ENCODE results near the gene ZFYVE9. TPM values are rescaled to one million over a fixed set of nuclear protein-coding genes. Genes with fewer than 3 reads are reported as not detected.

ZFYVE9 gene
- total and polyA plus RNA-seq, 3 donors from 2014 or later = 31.5 to 51.3 (median 32.5) TPM

- no peaks in the 10 kb centered on the region for H3K36me3 ChIP-seq (ENCODE audit: low read depth, missing control alignments)
- no peak overlapping the region for H3K4me3 ChIP-seq
- H3K27me3 ChIP-seq = no peaks in the 10 kb centered on the region
- no peaks in the 10 kb centered on the region for H3K9me3 ChIP-seq
- WGBS, 2 donors = 85 to 89% methylated on average over 2 of the region's 2 CpGs
- TF ChIP-seq POLR2A (IDR thresholded peaks at IDR 0.05) (no peak), CTCF (IDR thresholded peaks at IDR 0.05) (no peak)
- no peak for DNase-seq
- intact Hi-C loops (cut with DNase I; ENCODE audit: low total_unique reads) = no loop called here
- H3K4me1 ChIP-seq = no peaks in the 10 kb centered on the region
- H3K27ac ChIP-seq = no peak overlapping the region
These were observed 139.6 kb downstream of the ZFYVE9 start for GRCh38 chr1:52281518-52281917.

- no peak for TF ChIP-seq CTCF (IDR thresholded peaks at IDR 0.05)
- TF ChIP-seq POLR2A (IDR thresholded peaks at IDR 0.05) = no peak
- Histone ChIP-seq H3K9me3 (no peaks in the 10 kb centered on the region), H3K36me3 (ENCODE audit: low read depth, missing control alignments) (no peaks in the 10 kb centered on the region), H3K4me3 (no peak overlapping the region), H3K27ac (no peak overlapping the region), H3K4me1 (no peaks in the 10 kb centered on the region), H3K27me3 (no peaks in the 10 kb centered on the region)
- DNase-seq = no peak
- 96 to 97% methylated on average over 3 of the region's 3 CpGs for WGBS, 2 donors
- intact Hi-C loops (cut with DNase I; ENCODE audit: low total_unique reads) = no loop called here
These were observed 146.4 kb downstream of the ZFYVE9 start for GRCh38 chr1:52288286-52288685.

- WGBS, 2 donors = 92 to 93% methylated on average over 1 of the region's 1 CpG
These were observed 152.7 kb downstream of the ZFYVE9 start for GRCh38 chr1:52294580-52294979.

GRCh38 chr1:52296345-52296744 lies 154.5 kb downstream of the ZFYVE9 start:
- DNase-seq = no peak

More at GRCh38 chr1:52294580-52294979, 152.7 kb downstream of the ZFYVE9 start:
- TF ChIP-seq POLR2A (IDR thresholded peaks at IDR 0.05) (no peak), CTCF (IDR thresholded peaks at IDR 0.05) (no peak)
- H3K4me1 ChIP-seq = no peaks in the 10 kb centered on the region
- no peak for DNase-seq
- H3K36me3 ChIP-seq (ENCODE audit: low read depth, missing control alignments) = no peaks in the 10 kb centered on the region
- no peak overlapping the region for H3K27ac ChIP-seq
- no peaks in the 10 kb centered on the region for H3K9me3 ChIP-seq
- no peaks in the 10 kb centered on the region for H3K27me3 ChIP-seq
- H3K4me3 ChIP-seq = no peak overlapping the region
- intact Hi-C loops (cut with DNase I; ENCODE audit: low total_unique reads) = loop anchor here (10.0 kb wide), 1 partner anchor 150 kb away; the partner anchor contains the start of gene ZFYVE9

More at GRCh38 chr1:52296345-52296744, 154.5 kb downstream of the ZFYVE9 start:
- intact Hi-C loops (cut with DNase I; ENCODE audit: low total_unique reads) = loop anchor here (10.0 kb wide), 1 partner anchor 152 kb away; the partner anchor contains the start of gene ZFYVE9
- 46 to 54% methylated on average over 2 of the region's 2 CpGs for WGBS, 2 donors
- H3K4me3 ChIP-seq = no peak overlapping the region
- no peaks in the 10 kb centered on the region for H3K4me1 ChIP-seq
- TF ChIP-seq CTCF (IDR thresholded peaks at IDR 0.05) (peak; percentile 32 to 62 (median 56)), POLR2A (IDR thresholded peaks at IDR 0.05) (no peak)
- H3K27me3 ChIP-seq = no peaks in the 10 kb centered on the region
- no peak overlapping the region for H3K27ac ChIP-seq
- H3K9me3 ChIP-seq = no peaks in the 10 kb centered on the region
- H3K36me3 ChIP-seq (ENCODE audit: low read depth, missing control alignments) = no peaks in the 10 kb centered on the region

Measured in testis (tissue), 3 donors.